ENCODE results near the gene BTBD9.

GRCh38 chr6:38522322-38522721 is 117.4 kb downstream of the BTBD9 start:
- TF ChIP-seq POLR2A (IDR thresholded peaks at IDR 0.05; ENCODE audit: low read length) (no peak), GATA1 (IDR thresholded peaks at IDR 0.05; ENCODE audit: low read depth, low read length) (no peak)

All from erythroblast (primary cell).